HG02885 (cell line): Measurements from ENCODE around the gene COL23A1.

Source experiments
- ATAC-seq: cut with Tn5 transposase; IDR thresholded peaks from one replicate; pipeline ENCODE4 v1.9.1; 2021; ENCODE audit warnings: mild to moderate bottlenecking; ENCODE audit not compliant: unreplicated experiment, poor library complexity

COL23A1 gene

DNA sequence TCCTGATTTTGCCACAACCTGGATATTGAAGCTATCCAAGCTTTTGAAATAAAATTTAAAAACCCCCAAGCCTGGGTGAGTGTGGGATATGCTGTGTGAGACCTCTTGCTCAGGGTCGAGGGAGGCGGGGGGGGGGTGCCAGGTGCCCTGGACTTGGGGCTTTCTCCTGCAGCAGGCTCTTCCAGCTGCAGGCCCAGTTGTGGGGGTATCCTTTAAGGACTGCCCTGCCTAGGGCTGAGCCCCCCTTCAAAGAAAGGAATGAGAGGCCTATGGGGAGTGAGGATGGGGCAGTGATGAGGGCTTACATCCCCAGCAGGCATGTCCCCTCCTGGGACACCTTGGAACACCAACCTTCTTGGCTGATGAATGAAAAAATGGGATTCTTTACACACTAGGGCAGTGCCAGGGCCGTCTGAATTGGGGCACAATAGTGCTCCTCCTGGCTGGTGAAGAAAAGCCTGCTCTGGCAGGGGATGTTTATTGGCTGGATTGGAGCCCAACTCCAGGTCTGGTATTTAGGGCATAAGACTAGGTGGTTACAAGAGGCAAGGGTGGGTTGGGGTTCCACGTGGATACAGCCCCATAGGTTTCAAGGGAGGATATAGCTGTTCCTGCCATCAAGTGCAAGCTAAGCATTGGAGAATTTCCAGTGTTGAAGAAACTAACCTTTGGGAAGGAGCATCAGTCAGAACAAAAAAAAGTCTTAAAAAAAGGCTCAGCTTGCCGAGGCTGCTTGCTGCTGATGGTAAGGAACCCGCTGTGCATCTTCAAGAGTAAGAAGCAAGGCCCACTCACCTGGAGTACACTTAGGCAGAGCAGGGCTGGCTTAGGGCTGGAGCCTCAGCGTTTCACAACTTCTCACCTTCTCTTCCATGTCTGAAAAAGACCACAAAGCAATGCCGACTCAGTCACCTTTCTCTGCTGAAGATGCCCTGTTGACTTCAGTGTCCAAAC is 378.8 kb downstream of the COL23A1 start:
- ATAC-seq = no peak

DNA sequence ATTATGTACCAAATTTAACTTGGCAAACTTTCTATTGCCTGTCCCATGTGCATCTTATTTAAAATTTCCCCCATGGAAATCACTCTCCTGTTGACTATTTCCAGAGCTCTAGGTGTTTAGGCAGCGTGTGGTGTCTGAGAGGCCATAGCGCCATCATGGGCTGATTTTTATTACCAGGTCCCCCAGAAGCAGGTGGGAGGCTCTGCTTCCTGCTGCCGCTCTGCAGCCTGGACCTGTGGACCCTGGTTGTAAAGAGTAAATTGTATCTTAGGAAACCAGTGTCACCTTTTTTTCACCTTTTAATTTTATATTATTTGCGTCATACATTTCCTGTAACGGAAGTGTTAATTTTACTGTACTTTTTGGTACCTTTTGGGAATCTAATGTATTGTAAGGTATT is 379.5 kb downstream of the COL23A1 start:
- no peak for ATAC-seq

DNA sequence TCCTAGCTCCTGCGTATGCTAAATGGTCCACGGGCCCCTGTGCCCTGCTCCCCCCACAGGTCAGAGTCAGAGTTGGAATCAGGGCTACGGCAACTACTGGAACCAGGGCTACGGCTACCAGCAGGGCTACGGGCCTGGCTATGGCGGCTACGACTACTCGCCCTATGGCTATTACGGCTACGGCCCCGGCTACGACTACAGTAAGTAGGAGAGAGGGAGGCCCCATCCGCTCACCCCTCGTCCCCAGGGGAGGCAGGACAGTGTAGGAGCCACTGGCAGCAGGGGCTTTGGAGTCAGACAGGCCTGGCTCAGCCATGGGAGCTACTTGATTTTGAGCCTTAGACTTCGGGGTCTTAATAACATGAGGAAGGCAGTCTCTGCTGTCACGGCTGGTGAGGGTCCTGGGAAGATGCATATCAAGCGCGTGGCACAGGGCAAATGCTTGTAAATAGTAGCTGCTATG is 380.1 kb downstream of the COL23A1 start:
- no peak for ATAC-seq

DNA sequence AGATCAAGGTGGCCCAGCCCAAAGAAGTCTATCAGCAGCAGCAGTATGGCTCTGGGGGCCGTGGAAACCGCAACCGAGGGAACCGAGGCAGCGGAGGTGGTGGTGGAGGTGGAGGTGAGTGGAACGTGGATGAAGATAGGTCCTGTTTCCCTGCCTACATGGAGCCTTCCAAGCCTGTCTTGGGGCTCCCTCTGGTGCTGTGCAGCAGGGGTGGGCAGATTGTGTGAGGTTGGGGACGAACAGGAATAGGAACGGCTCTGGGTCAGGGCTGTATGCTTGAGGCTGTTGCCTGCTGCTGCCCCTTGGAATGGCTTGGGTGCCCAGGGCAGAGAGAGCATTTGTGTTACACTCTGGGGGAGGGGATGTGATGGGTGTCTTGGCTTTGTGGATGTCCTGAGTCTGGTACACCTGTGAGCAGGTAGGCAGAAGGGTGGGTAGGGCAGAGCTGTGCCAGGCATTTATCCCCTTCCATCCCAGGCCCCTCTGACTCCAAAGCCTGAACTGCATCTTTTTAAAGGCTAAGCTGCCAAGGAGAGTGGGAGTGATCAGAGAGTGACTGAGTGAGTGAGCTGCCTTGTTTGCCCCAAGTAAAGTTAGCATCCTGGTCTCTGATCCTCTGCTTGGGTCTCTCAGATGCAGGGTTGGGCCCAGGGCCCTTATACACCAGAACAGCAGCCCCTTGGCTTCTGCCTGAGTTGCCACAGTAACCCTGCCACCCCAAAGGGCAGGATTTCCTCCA is 380.7 kb downstream of the COL23A1 start:
- ATAC-seq = no peak

DNA sequence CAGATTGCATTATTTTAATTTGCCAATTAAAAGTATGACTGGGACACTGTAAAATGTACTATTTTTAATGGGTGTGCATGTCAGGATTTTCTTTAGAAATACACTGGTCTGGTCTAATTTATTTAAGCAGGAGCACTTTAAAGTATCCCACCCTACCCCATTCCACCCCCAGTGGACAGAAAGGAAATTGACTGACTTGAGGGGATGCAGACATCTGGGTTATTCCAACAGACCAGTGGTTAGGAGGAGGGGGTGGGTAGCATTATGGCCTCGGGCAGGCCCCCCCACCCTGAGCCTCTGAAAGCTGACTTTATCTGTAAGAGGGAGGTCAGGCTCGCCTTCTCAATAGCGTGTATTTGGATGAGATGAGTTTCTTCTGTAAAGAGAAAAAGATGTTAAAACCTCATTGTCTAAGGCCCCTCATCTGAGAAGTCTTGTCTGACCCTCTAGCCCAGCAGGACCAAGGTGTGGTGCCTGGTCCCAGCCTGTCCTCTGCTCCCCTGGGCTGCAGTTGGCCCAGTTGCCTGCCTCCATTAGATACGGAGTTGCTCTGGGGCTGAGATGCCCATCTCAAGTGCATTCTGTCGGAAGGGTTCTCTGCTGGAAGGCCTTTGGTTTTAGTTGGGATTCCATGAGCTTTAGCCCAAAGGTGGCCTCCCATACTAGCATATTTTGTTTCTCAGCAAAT is 381.5 kb downstream of the COL23A1 start:
- ATAC-seq = no peak

DNA sequence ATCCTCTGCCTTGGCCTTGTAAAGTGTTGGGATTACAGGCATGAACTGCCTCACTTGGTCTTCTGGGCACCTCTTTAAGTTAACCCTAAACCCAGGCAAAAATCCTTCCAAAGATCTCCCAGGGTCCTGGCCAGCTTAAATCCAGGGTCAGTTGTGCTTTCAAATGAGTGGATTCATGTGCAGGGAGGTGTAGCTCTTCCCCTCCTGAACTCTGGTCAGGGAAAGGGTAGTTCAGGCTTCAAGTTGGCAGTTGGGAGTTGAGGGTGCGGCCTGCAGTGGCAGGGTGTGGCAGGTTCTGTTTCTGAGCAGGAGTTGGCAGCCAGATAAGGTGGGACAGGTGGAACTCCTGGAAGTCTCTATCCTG is 382.3 kb downstream of the COL23A1 start:
- ATAC-seq = no peak

DNA sequence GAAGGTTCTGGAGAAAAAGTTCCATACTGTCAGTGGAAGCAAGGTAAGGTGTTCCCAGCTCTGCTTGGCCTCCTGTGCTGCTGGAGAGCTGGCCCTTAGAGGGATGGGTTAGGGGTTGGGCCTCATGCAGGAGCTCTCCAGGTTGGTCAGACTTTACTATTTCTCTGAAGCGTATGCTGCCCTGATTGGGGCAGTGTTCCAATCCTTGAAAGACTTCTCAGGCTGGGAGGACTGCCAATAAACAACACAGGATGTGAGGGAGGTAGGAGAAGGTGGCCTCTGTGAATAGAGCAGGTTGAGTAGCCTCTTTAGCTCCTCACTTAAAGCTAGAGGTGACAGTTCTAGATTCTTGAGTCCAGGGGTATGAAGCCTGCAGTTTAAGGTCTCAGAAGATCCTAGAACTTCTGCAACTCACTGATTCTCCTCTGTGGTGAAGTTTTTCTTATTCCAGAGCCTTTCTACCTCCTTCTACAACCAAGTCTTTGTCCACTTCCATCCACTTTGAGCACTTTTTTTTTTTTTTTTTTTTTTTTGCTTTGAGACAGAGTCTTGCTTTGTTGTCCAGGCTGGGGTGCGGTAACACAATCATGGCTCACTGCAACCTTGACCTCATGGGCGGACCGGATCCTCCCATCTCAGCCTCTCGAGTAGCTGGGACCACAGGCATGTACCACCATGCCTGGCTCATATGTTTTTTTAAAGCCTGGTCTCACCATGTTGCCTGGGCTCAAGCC is 382.8 kb downstream of the COL23A1 start:
- ATAC-seq = no peak

DNA sequence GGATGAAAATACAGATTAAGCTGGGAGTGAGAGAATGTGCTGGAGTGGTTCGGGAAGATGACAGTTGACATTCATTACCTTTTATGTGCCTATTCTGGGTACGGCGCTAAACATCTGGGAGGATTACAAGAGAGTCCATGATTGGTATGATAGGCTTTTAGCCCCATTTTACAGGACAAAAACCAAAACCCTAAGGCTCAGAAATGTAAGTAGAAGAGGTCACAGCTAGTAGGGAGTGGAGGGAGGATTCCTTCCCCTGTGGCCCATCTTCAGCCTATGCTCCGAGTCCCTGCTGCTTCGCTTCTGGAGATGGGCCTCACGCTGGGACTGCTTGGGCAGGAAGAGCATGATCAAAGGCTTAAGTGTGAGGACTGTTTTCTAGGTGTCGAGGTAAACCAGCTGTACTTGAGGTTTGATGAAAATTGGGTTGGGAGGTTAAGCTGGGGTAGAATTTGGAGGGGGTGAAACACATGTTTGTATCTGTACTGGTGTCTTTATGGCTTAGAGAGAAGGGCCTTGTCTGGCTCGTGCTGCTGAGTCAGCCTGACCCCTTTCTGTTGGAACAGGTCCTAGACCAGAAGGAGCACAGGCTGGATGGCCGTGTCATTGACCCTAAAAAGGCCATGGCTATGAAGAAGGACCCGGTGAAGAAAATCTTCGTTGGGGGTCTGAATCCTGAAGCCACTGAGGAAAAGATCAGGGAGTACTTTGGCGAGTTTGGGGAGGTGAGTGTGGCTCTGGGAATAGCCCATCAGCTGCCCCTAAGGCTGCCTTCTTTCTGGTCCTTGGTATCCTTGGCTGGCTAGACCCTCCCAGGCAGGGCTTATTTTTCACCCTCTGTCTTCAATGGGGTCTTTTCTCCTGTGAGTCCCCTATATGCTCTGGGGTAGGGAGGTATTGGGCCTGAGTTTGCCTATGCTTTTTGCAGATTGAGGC is 383.8 kb downstream of the COL23A1 start:
- ATAC-seq = no peak

DNA sequence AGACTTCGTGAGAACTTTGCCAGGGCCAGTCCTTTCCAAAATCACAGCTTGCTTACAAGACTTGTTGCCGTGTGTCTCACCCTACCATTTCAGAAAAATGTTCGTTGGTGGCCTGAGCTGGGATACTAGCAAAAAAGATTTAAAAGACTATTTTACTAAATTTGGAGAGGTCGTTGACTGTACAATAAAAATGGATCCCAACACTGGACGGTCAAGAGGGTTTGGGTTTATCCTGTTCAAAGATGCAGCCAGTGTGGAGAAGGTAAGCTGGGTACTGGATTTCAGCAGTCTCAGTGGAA is 384.5 kb downstream of the COL23A1 start:
- ATAC-seq = no peak

DNA sequence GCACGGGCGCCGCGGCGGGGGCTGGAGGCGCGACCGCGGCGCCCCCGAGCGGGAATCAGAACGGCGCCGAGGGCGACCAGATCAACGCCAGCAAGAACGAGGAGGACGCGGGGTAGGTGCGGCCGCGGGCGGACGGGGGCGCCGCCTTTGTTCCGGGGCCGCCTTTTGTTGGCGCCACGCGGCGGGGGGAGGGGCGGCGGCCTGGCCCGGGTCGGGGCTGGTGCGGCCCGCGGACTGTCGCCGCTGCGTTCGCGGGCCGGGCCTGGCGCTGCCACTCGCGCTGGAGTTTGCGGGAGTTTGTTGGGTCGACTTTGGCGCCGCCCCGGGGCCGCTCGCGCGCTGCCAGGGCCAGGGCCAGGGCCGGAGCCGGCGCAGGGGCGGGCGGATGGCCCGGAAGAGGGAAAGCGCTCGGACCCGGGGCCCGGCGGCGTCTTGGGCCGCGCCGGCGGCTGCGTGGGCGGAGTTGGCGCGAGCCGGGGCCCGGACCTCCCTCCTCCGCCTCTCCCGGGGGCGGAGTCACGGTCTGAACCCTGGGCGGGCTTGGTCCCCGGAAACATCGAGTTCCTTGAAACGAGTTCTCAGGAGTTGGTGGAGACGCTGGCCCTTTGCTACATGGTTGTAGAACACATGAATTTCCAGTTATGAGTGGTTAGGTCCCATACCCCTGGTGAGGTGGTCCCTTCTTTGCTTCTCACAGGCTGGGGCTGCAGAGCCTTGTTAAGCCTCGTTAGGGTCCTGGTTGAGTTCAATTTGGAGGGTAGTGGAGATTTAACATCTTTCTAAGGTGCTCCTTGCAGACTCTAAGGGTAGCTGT is 385.1 kb downstream of the COL23A1 start:
- ATAC-seq = peak; percentile 61

DNA sequence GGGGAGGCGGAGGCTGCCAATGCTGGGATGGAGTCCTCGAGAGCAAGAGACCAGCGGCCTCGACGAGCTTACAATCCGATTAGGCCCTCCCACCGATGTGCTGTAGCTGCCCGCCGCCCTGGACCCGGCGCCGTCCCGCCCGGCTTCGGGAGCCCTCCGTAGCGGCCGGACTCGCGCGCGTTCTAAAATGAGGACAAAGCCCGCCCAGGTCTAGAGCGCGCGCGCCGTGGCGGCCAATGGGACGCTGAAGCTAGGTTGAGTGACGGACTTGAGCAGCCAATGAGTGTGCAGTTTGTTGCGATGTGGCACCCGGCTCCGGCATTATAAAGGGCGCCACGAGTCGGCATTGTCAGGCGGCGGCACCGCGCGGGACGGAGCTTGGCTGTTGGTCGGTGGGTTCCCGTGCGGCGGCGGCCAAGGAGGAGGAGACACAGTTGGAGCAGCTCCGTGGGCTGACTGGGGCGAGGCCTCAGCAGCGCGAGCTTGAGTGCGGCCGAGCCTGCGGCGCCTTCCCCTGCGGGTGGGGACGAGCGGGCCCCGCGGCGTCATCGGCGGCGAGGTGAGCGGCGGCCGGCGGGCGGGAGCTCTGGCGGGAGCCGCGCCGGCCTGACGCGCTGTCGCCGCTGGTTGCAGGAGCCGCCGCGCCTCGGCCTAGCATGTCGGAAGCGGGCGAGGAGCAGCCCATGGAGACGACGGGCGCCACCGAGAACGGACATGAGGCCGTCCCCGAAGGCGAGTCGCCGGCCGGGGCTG is 385.8 kb downstream of the COL23A1 start, which contains the start of gene HNRNPAB:
Gene HNRNPAB (plus strand): TSS at position 352 of the 753 bp plus-strand sequence. CDS start 305 bp downstream, at position 657.
- ATAC-seq = peak; percentile 81

DNA sequence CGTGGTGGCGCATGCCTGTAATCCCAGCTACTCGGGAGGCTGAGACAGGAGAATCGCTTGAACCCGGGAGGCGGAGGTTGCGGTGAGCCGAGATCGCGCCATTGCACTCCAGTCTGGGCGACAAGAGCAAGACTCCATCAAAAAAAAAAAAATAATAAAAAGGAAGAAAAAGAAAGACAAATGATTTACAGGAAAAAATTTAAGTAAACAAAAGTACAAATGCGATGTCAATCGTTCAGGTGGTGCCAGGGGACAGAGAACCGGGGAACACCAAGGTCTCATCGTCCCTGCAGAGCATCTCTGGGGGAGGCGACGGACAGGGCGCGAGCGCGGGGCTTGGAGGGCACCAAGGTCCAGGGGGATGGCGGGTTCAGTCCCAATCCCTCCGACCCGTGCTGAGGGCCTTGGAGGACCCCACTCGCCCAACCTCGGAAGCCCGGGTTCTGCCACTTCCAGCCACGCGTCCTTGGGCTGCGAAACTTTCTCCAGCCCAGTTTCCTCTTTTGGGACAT is 386.5 kb downstream of the COL23A1 start:
- ATAC-seq = no peak

DNA sequence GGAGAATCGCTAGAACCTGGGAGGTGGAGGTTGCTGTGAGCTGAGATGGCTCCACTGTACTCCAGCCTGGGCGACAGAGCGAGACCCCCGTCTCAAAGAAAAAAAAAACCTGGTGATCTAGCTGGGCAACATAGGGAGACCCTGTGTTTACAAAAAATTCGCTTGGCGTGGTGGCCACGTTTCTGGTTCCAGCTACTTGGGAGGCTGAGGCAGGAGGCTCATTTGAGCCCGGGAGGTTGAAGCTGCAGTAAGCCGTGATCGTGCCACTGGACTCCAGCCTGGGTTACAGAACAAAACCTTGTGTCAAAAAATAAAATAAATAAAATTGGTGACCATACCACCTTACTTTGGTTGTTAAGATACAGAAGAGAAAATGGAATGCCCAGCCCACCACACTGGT is 387.7 kb downstream of the COL23A1 start:
- no peak for ATAC-seq

DNA sequence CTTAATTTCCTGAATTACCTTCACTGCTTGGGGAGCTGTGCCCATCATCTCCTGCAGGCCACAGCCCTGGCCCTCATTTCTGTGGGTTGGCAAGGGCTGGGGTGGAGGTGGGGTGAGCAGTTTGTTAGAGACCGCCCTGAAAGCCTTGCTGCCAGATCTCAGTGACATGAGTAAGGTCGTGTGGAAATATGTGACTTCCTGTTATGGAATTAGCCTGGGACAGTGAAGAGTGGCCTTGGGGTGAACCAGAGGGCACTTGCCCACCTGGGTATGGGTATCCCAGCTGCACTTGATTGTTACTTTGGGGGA is 388.3 kb downstream of the COL23A1 start:
- no peak for ATAC-seq

DNA sequence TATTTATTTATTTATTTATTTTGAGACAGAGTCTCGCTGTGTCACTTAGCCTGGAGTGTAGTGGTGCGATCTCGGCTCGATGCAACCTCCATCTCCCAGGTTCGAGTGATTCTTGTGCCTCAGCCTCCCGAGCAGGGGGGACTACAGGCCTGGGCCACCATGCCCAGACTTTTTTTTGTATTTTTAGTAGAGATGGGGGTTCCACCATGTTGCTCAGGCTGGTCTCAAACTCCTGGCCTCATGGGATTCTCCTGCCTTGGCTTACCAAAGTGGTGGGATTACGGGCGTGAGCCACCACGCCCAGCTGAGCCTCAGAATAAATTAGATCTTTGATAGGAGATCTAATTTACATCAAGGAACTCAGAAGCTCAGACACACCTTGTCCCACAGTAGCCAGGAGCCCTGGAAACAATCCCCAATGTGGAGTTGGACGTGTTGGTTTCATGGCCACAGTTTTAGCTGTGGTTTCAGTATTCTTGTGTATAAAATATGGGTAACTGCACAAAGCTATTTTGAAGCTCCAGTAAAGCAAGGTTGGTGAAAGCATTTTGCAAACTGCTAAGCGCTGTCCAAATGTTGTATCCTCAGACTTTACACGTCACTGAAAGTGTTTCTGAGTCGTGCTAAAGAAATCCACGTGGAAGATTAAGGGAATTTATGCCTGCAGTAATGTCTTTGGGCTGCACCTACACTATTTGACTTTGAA is 388.8 kb downstream of the COL23A1 start:
- ATAC-seq = no peak

DNA sequence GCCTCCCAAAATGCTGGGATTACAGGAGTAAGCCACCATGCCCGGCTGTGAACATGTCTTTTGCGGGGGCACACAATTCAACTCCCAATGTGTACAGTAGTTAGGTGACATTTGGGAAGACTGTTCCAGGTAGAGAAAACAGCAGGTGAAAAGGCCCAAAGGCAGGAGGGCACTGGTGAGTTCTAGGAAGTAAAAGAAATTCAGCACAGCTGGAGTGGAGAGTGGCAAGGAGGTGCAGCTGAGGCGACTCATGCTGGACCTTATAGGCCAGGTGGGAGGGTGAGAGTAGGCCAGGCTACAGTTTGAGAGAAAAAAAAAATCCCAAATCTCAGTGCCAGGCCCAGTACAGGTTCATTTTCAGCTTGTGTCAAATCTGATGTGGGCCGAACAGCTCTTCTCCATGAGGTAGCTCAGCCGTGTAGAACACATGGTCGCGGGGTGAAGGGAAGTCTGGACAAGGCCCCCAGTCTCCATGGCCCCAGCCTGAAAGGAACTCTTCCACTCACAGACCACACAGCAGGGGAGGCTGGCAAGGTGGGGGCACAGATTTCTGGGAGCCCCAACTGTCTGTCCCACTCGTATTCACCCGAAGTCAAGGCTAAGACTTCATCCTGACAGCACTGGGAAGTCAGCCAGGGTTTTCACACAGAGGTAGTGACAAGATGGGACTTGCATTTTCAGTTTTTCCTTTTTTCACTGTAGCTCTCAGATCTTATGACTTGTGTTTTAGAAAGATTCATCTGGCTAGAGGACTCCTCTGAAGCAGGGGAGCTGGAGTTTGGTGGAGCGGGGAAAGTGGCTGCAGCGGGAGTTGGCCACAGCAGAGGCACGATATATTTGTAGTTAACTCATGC is 390.4 kb downstream of the COL23A1 start:
- ATAC-seq = no peak
